ENCODE data around the gene DHDDS. TPM values are rescaled to one million over a fixed set of nuclear protein-coding genes. Genes with fewer than 3 reads are reported as not detected.
A peak's percentile ranks its signal among the peaks of the same experiment; 100 is the strongest.

Gene DHDDS
- total RNA-seq, 1 donor from 2014 or later, result 49.5 TPM

DNA sequence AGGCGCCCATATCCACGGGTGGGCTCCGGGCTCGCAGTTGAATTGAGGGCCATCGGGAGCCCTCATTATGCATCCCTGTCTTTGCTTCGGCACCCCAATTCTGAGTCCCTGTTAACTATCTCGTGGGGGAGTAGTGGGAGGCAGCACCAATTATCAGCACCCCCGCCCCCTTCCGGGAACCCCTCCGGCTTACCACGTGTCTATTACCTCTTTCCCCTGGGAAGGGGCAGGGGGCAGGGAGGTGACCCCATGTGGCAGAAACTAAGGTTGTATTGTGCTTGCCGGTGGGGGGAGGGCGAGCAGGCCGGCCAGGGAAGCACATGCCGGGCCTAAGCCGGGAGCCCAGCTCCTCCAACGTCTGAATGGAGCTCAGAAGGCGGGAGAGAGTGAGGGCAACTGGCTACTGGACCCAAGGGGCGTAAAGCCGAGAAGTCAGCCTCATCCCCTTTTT lies 20.5 kb upstream of the DHDDS start:
- H3K4me3 Mint-ChIP-seq, result peak overlapping the region; percentile 52

DNA sequence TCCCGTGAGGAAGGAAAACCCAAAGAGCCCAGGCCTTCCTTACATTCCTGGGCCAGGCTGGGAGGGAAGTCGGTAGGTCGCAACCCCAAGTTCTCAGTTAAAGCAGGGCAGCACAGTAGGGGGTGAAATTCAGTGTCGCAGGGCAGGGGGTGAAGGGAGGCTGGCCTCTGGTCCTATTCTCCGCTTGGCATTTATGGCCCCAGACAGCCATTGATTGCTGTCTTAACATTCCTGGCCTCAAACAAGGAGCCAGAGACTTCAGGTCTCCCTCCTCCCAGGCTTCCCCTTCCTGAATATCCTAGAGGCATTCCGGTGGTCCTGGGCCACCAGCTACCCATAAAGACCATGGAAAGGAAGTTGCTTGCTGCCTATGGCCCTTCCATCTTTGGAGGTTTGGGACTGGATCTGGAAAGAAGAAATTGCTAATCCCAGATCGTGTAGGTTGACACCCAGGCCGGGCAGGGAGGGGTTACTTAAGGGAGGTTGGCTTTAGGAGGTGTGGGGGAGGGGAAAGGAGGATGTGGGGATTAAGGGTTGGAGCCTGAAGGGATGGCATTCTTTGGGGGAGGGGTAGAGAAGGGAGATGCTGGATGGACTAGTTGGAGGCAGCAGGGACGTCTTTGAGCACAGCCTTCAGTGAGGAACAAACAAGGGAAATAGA lies 19.8 kb upstream of the DHDDS start:
- Mint-ChIP-seq H3K27ac (no peak overlapping the region), H3K36me3 (no peaks in the 10 kb centered on the region), H3K9me3 (no peaks in the 10 kb centered on the region), H3K27me3 (ENCODE audit: low read depth) (peaks cover 50% of the 10 kb centered on the region), H3K4me1 (peaks cover 37% of the 10 kb centered on the region), H3K4me3 (no peak overlapping the region)
- TF ChIP-seq, protein P1, sequence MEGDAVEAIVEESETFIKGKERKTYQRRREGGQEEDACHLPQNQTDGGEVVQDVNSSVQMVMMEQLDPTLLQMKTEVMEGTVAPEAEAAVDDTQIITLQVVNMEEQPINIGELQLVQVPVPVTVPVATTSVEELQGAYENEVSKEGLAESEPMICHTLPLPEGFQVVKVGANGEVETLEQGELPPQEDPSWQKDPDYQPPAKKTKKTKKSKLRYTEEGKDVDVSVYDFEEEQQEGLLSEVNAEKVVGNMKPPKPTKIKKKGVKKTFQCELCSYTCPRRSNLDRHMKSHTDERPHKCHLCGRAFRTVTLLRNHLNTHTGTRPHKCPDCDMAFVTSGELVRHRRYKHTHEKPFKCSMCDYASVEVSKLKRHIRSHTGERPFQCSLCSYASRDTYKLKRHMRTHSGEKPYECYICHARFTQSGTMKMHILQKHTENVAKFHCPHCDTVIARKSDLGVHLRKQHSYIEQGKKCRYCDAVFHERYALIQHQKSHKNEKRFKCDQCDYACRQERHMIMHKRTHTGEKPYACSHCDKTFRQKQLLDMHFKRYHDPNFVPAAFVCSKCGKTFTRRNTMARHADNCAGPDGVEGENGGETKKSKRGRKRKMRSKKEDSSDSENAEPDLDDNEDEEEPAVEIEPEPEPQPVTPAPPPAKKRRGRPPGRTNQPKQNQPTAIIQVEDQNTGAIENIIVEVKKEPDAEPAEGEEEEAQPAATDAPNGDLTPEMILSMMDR (IDR thresholded peaks at IDR 0.05; ENCODE audit: unreplicated experiment), result no peak
- DNase-seq (ENCODE audit: low spot score in 2 of 2, unreplicated experiment in 2 of 2), result no peak

More for the DNA sequence above, 20.5 kb upstream of the DHDDS start:
- Mint-ChIP-seq H3K36me3 (no peaks in the 10 kb centered on the region), H3K9me3 (no peaks in the 10 kb centered on the region), H3K27me3 (ENCODE audit: low read depth) (peaks cover 50% of the 10 kb centered on the region), H3K27ac (no peak overlapping the region), H3K4me1 (peaks cover 33% of the 10 kb centered on the region)
- TF ChIP-seq, protein P1 (IDR thresholded peaks at IDR 0.05; ENCODE audit: unreplicated experiment), result no peak
- DNase-seq (ENCODE audit: low spot score in 2 of 2, unreplicated experiment in 2 of 2), result no peak

DNA sequence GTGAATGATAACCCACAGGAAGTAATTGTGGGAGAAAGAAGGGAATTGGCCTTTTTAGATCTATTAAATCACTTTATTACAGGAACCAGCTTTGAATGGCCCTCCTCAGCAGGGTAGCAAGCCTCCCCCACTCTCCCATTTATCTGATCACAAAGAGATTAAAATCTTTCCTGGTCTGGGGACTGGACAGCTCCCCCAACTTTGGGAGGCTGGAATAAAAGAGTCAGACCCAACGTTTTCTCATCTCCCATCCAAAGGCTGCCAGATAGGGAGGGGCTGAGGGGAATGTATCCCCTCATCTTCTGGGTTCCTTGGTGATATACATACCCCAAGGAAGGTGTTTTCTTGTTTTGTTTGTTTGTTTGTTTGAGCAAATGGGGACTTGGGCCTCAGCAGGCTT lies 19.1 kb upstream of the DHDDS start:
- Mint-ChIP-seq H3K4me1 (peaks cover 45% of the 10 kb centered on the region), H3K27me3 (ENCODE audit: low read depth) (peaks cover 50% of the 10 kb centered on the region), H3K9me3 (no peaks in the 10 kb centered on the region), H3K27ac (no peak overlapping the region), H3K36me3 (no peaks in the 10 kb centered on the region), H3K4me3 (no peak overlapping the region)
- DNase-seq (ENCODE audit: low spot score in 2 of 2, unreplicated experiment in 2 of 2), result no peak
- TF ChIP-seq, protein P1 (IDR thresholded peaks at IDR 0.05; ENCODE audit: unreplicated experiment), result no peak

DNA sequence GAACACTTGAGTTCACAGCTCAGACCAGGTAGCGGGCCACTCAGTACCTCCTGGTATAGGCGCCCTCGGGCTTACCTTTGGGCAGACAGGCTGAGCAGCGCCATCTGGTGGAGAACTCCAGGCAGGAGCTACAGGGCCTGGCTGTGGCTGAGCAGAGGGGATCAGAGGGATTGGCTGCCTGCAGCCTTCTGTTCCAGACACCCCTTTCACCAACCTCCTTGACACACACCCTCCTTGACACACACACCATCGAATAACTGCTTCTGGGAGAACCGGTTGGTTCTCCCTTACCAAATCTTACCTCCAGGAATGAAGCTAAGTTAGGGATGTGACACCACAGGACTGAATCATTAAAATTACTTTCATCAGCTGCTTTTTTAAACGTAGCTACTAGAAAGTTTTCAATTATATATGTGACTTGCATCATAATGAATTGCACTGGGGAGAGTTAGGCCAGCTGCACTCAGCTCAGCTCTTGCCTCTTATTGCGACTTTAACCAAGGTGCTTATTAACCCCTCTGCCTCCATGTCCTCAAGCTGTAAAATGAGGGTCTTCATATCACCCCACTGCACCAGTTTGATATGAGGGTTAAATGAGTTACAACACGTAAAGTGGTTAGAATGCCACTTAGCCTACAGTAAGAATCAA lies 14.9 kb upstream of the DHDDS start:
- no peaks in the 10 kb centered on the region for H3K36me3 Mint-ChIP-seq
- peaks cover 40% of the 10 kb centered on the region for H3K4me1 Mint-ChIP-seq
- H3K27ac Mint-ChIP-seq, result peak overlapping the region; percentile 93
- DNase-seq (ENCODE audit: low spot score in 2 of 2, unreplicated experiment in 2 of 2), result peak; percentile 64 to 86
- peaks cover 13% of the 10 kb centered on the region for H3K27me3 Mint-ChIP-seq (ENCODE audit: low read depth)
- no peaks in the 10 kb centered on the region for H3K9me3 Mint-ChIP-seq
- no peak overlapping the region for H3K4me3 Mint-ChIP-seq
- TF ChIP-seq, protein P1 (IDR thresholded peaks at IDR 0.05; ENCODE audit: unreplicated experiment), result peak; percentile 76

GRCh38 chr1:26418865-26419349 lies 13.2 kb upstream of the DHDDS start:
- peak overlapping the region; percentile 91 for H3K27ac Mint-ChIP-seq
- peaks cover 2% of the 10 kb centered on the region for H3K27me3 Mint-ChIP-seq (ENCODE audit: low read depth)
- H3K36me3 Mint-ChIP-seq, result no peaks in the 10 kb centered on the region
- H3K4me3 Mint-ChIP-seq, result peak overlapping the region; percentile 10
- peaks cover 33% of the 10 kb centered on the region for H3K4me1 Mint-ChIP-seq
- H3K9me3 Mint-ChIP-seq, result no peaks in the 10 kb centered on the region
- DNase-seq (ENCODE audit: low spot score in 2 of 2, unreplicated experiment in 2 of 2), result peak; percentile 26 to 47
- TF ChIP-seq, protein P1 (IDR thresholded peaks at IDR 0.05; ENCODE audit: unreplicated experiment), result no peak
